NK-92 (cell line): Measurements from ENCODE around the gene GLIPR1L1.
A peak's percentile ranks its signal among the peaks of the same experiment; 100 is the strongest.
"Not testable (repeated sequence)": the region's sequence is repeated elsewhere in the genome, so short reads cannot be mapped to it uniquely, and the experiment has no call there.

ENCODE experiments used
- DNase-seq: peaks from one replicate; lab custom pipeline; 2025; ENCODE audit not compliant: unreplicated experiment; lab: John Stamatoyannopoulos, UW

Gene GLIPR1L1

DNA sequence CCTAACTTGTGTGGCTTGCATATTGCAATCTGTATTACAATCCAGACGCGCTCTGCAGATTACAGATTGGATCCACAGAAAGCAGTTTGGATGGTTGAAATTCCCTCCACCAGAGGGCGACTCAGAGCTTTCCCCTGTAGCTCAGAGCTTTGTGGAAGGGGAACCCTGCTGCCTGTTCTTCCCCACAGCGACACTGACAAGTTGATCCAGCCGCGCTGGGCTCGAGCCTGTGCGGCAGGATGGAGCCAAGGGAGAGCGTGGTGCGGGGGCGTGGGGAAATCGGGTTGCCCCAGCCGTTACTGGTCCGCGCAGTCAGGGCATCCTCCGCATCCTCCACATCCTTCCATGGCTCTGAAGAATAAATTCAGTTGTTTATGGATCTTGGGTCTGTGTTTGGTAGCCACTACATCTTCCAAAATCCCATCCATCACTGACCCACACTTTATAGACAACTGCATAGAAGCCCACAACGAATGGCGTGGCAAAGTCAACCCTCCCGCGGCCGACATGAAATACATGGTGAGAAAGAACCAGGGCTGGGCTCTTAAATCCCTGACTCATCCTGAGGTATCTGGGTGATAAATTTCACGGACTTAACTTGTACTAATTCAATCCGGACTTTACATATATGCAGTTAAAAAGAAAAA is at the start of gene GLIPR1L1:
GLIPR1L1 (plus strand) TSS at position 287 of the 647 bp plus-strand sequence; CDS start at position 346, 59 bp downstream.
- peak; percentile 0 for DNase-seq

GRCh38 chr12:75288860-75289259 is 45.6 kb upstream of the GLIPR1L1 start:
- DNase-seq = no peak

DNA sequence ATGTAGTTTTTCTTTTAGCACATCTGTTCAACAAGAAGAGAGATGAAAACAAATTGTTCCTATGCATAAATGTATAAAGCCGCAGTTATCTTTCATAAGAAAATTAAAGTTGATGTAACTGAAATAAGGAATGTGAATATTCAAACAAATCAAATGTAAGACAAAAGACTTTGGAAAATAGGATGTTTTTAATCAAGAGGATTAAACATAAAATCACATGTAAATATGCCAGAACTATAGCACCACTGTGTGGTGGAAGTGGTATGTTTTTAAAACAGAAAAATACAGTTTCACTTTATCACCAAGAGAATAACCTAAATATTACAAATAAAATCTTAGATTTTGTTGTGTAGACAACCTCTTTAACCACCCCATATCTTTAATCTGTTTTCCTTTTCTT is 44.7 kb upstream of the GLIPR1L1 start:
- no peak for DNase-seq

GRCh38 chr12:75291014-75291413 is 43.5 kb upstream of the GLIPR1L1 start:
- no peak for DNase-seq

GRCh38 chr12:75294336-75294735 is 40.1 kb upstream of the GLIPR1L1 start:
- DNase-seq = no peak

DNA sequence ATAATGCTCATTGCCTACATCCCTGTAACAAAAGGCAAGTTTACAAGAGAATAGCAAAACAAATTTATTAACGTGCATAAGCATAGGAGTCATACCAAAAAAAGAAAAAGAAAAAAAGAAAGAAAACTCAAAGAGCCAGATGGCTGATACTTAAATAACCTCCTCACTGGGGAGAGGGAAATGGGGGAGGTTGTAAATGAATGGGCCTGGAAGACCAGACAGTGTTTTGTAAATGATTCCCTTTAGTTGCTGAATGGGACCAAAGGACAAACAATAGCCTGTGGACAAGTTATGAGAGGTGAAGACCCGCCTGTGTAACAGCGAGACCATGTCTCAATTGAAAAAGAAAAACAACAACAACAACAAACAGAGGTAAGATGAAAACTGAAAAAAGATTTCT is 39.7 kb upstream of the GLIPR1L1 start:
- DNase-seq = no peak

- DNase-seq = no peak
Measured at GRCh38 chr12:75302225-75302624, 32.2 kb upstream of the GLIPR1L1 start.

DNA sequence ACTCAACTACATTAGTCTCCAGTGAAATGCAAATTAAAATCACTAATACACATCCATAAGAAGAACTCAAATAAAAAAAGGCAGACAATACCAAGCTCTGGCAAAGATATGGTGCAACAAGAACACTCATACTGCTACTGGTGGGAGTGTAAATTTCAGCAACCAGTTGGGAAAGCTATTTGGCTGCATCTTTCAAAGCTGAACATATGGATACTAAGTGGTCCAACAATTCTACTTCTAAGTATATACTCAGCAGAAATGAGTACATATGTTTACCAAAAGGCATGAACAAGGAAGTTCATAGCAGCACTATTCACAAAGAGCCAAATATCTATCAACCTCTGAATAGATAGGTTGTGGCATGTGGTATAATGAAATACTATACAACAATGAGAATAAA is 31.7 kb upstream of the GLIPR1L1 start:
- no peak for DNase-seq

DNA sequence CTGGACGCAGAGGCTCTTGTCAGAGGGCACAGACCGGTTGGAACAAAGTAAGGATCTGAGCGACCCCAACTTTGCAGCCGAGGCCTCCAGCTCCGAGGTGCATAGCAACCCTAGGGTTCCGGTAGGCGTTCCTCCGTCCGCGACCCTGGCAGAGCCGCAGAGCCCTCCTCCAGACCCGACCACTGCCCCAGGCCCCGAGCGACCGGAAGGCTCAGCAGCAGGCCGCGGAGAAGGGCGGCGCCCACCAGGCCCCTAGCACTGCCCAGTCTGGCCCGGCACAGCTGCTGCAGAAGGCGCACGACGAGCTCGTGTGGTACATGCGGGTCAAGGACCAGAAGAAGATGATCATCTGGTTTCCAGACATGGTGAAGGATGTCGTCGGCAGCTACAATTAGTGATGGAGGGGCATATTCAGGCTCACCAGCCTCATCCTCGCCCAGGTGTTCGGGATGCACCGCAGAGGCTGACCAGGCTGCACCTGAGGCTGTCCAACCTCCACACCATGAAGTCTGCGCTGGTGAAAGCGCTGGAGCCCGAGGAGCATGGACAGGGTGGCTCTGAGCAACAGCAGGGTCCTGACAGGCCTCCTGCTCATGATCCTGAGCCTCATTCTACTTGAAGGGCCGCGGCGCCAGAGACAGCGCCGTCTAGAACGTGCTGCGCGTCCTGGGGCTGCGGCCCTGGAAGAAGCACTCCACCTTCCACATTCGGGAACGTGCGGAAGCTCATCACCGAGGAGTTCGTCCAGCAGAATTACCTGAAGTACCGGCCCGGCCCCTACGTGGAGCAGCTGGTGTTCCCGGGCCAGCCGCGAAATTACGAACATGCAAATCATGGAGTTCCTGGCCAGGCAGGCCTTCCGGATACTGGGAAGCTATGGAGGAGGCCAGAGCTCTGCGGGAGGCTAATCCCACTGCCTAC is 28.8 kb upstream of the GLIPR1L1 start:
- DNase-seq = no peak

GRCh38 chr12:75308279-75308678 is 26.2 kb upstream of the GLIPR1L1 start:
- DNase-seq = no peak

GRCh38 chr12:75311369-75311768 is 23.1 kb upstream of the GLIPR1L1 start:
- DNase-seq = no peak

DNA sequence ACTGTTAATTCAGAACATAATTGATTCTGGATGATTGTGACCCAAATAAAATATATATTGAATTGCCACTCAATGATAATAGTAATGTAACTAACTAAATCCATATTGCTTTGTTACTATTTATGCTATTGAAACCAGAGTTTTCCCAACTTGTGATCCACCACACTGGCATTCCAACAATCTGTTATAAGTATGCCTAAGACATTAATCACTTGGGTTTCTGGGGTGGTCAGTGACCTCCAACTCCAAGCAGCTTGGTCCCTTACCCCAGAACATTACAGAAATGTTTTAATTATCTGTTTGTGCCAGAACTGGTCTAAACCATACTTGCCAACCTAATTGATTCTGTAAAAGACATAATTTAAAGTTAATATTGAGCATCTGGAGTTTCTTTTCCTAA is 19.0 kb upstream of the GLIPR1L1 start:
- DNase-seq = no peak

DNA sequence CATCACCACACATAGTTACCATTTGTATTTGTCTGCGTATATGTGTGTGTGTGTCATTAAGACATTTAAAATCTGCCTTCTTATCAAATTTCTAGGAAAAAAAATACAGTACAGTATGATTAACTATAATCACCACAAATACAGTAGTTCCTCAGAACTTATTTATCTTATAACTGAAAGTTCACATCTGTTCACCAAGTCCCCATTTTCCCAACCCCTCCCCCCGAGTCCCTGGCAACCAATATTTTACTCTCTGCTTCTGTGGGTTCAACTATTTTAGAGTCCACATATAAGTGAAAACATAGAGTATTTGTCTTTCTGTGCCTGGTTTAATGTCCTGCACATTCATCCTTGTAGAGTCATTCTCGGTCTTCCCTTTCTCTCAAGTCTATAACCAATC is 16.7 kb upstream of the GLIPR1L1 start:
- DNase-seq = no peak

DNA sequence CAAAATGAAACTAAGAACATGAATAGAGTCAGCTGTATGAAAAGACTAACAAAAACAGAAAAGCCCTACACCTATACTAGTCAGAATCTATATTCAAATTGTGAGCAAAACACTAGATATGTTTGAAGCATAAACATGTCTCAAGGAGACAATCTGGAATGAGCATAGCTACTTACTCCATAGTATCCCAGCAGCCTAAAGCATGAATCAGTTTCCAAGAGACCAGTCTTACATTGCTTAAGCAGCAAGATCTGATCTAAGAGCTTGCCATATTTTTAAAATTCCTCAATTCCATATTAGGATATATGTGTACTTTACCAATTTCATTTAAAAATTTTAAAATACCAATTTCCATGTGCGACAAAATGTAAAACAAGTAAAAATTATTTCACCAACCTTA is 12.0 kb upstream of the GLIPR1L1 start:
- no peak for DNase-seq

DNA sequence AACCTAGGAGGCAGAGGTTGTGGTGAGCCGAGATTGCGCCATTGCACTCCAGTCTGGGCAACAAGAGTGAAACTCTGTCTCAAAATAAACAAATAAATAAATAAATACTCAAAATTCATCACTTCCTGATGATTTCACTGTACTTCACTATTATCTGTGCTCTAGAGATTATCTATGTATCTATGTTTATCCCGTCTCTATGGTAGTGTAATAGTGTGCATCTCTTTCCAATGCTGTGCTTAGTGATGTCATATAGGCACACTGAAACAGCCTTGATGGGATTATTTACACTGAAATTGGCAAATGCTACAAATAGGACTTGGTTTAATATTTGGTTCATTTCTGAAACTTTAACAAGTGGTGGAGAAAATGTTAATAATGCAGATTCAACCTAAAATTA is 10.8 kb upstream of the GLIPR1L1 start:
- DNase-seq = no peak

- no peak for DNase-seq
Measured at GRCh38 chr12:75327642-75328041, 6.8 kb upstream of the GLIPR1L1 start.

DNA sequence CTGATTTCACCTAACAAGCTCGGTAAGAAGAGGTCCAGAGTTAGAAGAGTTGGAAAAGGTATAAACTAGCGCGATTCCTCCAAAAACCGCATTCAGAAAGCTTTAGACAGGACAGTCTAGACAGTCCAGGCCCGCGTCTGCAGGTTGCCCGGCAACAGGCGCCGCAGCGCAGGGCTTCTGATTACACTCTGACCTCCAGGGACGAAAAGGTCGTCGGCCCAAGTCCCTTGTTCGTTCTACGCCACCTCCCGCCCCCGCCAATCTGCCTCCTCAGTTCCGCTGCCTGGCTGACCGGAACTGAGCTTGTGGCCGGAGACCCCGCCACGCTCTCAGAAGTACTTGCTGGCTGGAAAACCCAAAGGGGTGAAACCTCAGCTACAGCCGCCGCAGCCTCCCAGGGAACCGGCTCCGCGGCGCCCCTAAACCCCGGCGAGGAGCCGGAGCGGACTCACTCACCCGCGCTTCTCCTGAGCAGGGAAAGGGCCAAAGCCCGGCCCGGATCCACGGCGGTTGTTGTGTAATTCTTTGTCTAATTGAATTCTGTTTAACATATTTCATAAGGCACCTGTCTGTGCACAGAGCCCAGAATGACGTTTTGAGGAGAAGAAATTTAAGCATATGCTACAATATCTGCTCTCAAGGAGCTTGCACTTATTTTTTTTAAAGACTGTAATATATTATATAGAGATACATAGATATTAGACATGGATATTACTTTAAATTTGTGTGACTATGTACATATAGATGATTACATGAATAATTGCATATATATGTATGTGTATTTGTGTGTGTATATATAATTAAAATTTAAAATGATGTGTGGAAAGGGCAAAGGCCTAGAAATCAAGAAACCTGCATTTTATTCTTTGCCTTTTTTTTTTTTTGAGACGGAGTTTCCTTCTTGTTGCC is 4.3 kb upstream of the GLIPR1L1 start, which contains the start of gene CAPS2:
CAPS2 (minus strand) TSS at position 407 of the 909 bp plus-strand sequence. CDS start 3,826 bp downstream, outside the sequence.
- no peak for DNase-seq

GRCh38 chr12:75337905-75338304 is 3.4 kb downstream of the GLIPR1L1 start:
- DNase-seq = no peak

GRCh38 chr12:75341873-75342272 is 7.4 kb downstream of the GLIPR1L1 start:
- no peak for DNase-seq

DNA sequence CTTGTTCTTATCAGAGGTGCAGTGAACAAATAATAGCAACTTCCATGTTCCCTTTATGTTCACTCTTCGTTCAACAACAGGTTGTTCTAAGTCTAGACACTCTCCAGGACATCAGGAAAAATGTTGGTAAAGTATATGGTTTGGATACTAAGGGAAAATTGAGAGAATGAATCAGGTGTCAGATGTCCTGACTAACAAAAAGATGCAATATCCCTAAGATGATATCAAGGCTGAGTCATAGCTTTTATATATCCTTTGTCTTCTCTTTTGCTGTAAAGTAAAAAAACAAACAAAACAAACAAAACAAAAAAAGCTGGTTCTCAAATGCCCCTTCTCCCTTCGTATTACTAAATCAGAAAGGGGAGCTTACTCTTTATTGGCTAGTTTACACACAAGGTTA is 11.1 kb downstream of the GLIPR1L1 start:
- DNase-seq = no peak

DNA sequence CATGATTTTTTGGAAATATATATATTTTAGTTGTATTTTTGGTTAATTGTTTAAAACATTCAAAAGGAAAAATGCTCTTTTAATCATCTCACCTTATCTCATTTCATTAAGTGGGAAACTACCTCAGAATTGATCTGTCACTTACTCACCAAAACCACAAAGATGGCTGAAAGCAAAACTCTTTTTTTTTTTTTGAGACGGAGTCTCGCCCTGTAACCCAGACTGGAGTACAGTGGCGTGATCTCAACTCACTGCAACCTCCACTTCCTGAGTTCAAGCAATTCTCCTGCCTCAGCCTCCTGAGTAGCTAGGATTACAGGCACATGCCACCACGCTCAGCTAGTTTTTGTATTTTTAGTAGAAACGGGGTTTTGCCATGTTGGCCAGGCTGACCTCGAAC is 11.7 kb downstream of the GLIPR1L1 start:
- not testable (repeated sequence) for DNase-seq
